22Rv1 (cell line): ENCODE data around the gene CCDC160.

Experiments
- H3K27ac ChIP-seq: fragments of 450-650 bp; 2 replicates; pipeline ENCODE4 v1.5.1; 2017
- ZFX ChIP-seq: fragments of 450-650 bp; IDR thresholded peaks from 2 replicates; pipeline ENCODE4 v1.6.1; 2017; ENCODE audit warnings: antibody characterized with exemption, borderline replicate concordance
- TF ChIP-seq, protein P1 (sequence below): fragments of 450-650 bp; IDR thresholded peaks from 2 replicates; pipeline ENCODE4 v1.5.1; 2017; ENCODE audit warnings: mild to moderate bottlenecking

CCDC160 gene

DNA sequence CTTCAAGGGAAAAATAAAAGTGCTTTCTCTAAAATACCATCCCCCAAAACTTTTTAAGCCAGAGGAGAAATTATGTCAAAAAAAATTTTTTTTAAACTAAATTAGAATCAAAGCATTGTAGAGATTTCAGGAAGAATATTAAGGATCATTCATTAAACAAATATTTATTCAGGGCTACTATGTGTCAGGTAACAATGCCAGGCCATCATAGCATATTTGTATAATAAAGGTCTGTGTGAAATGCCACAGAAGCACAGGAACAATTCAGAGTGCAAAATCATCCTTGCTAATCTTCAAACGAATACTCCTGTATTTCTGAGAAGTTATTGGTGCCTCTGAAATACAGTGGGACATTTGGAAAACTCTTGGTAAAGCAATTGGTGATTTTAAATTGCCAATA, 2.0 kb downstream of the CCDC160 start:
- TF ChIP-seq ZFX: no peak
- TF ChIP-seq, protein P1, sequence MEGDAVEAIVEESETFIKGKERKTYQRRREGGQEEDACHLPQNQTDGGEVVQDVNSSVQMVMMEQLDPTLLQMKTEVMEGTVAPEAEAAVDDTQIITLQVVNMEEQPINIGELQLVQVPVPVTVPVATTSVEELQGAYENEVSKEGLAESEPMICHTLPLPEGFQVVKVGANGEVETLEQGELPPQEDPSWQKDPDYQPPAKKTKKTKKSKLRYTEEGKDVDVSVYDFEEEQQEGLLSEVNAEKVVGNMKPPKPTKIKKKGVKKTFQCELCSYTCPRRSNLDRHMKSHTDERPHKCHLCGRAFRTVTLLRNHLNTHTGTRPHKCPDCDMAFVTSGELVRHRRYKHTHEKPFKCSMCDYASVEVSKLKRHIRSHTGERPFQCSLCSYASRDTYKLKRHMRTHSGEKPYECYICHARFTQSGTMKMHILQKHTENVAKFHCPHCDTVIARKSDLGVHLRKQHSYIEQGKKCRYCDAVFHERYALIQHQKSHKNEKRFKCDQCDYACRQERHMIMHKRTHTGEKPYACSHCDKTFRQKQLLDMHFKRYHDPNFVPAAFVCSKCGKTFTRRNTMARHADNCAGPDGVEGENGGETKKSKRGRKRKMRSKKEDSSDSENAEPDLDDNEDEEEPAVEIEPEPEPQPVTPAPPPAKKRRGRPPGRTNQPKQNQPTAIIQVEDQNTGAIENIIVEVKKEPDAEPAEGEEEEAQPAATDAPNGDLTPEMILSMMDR: no peak
- H3K27ac ChIP-seq: no peak overlapping the region

DNA sequence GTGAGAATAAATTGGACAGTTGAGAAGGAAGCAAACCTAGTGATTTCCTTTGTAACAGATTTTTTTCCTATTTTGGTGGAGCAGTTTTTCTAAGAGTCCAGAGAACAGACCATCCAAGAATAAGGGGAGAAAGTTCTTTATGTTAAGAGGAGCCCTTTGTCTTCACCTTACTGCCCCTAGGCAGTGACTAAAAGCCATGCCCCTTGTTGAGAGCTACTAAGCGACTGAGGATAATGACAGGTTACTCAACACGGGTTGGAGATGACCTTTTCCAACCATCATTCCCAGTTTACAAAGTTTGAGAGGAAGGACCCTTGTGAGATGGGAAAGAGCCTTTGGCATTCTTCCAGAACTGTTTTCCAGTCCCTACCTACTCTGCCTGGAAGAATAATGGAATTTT, 3.2 kb downstream of the CCDC160 start:
- TF ChIP-seq, protein P1: no peak
- no peak for TF ChIP-seq ZFX
- H3K27ac ChIP-seq: no peak overlapping the region

DNA sequence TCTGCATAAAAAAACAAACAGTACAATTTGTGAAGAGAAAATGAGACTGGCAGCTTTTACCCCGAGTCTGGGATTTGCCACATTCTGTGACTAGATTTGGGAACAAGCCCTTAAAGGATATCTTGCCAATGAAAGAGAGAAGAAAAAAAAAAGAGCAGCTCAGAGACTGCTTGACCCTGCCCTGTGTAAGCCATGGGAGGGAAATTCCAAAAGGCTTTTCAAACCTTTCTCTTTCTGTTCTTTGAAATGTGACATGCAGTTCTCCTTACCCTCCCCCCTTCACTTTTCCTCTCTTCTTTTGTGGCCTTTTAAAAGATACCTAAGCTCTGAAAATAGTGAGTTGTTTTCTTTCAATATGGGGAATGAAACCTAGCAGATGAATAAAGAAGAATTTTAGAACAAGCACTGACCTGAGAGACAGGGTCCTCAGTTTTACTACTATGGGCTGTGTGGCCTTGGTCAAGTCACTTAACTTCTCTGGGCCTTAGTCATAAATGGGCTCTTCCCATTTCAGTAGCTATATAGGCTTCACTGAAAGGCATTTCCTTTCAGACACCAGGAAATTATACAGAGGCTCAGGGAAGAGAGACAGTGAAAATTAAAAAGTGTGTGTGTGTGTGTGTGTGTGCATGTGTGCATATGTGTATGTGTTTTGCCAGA, 5.1 kb downstream of the CCDC160 start:
- no peak overlapping the region for H3K27ac ChIP-seq
- TF ChIP-seq, protein P1: no peak
- no peak for TF ChIP-seq ZFX

DNA sequence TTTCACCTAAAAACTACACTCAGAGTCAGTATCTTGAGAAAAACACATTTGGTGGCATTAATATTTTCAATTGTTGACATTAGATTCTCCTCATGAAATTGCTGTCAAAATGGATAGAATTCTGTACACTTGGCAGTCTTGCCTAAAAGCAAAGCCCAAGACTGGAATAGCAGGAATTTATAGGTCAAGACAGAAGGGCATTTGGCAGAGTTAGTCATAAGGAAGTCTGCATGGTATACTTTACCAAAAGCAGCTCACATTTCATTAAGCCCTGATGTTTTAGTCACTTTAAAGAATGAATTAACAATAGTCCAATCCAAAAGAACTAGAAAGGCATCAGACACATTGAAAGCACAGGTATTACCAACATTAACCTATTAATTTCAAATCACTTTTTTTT, 7.1 kb downstream of the CCDC160 start:
- no peak for TF ChIP-seq ZFX
- TF ChIP-seq, protein P1: no peak

DNA sequence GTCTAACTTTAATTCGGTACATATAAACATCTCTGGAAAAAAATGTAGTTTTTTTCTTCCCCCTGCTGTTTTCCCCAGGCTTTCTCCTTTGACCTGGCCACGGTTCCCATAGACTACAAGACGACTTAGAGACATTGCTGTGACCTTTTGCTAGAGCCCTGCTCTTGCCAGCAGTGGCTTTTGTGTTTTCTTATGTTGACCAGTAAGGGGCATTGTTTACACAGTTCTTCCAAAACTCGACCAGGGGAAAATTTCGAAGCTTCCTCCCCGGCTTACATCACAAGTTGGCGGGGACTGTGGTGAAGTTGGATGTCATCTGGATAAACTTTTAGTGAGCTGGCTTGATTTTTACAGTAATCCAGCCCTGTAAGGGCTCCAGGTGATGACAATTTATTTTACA, 9.3 kb downstream of the CCDC160 start:
- TF ChIP-seq, protein P1: no peak
- TF ChIP-seq ZFX: no peak
- no peak overlapping the region for H3K27ac ChIP-seq

More for the DNA sequence above, 7.1 kb downstream of the CCDC160 start:
- no peak overlapping the region for H3K27ac ChIP-seq

DNA sequence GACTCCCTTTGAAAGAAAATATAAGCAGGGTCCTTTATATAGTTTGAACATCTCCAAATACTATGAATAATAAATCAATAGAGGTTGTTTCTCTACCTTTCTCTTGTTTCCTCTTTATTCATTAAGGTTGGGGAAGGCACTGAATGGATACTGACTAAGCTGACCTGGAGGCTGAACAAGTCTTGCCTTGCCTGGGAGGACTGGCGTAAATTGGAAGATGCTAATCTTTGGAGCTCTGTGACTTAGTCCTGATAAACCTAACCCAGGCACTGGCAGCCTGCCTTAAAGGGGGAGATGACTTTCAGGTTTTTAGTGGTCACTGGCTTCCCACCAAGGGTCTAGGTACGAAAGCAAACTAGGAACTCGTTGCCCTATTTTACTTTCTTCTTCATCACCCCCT, 10.5 kb downstream of the CCDC160 start:
- no peak overlapping the region for H3K27ac ChIP-seq

DNA sequence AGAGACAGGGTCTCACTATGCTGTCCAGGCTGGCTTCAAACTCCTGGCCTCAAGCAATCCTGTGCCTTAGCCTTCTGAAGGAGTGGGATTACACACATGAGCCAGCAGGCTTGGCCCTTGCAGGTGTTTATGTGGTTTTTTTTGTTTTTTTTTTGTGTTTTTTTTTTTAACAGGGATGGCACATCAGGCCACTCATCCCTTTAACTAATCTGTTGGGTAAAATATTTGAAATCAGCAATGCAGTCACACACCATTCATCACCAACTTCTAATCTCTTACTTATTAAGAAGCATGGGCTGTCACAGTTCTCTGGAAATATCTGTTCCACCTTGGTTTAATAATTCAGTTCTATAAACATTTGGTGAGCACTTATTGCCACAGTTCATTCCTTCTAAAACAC, 12.3 kb downstream of the CCDC160 start:
- no peak for TF ChIP-seq ZFX
- TF ChIP-seq, protein P1: no peak
- H3K27ac ChIP-seq: no peak overlapping the region

More for the DNA sequence above, 10.5 kb downstream of the CCDC160 start:
- no peak for TF ChIP-seq ZFX
- TF ChIP-seq, protein P1: no peak
